ENCODE data around the gene TBC1D22A.

The TBC1D22A gene

GRCh38 chr22:46763051-46763705 is 728 bp downstream of the TBC1D22A start:
- no peak for TF ChIP-seq CTCF (IDR thresholded peaks at IDR 0.05; ENCODE audit: low read depth, low read length, missing control alignments)
- no peaks in the 10 kb centered on the region for H3K36me3 ChIP-seq (replicated peaks)
- DNase-seq: no peak
- in situ Hi-C loops (cut with HindIII; ENCODE audit: low pct_ligation_motif_present, low sequenced_read_pairs): no loop called here
- H3K27me3 ChIP-seq (replicated peaks): no peaks in the 10 kb centered on the region
- H3K4me3 ChIP-seq (ENCODE audit: low read depth, low read length): peak overlapping the region; percentile 100
- peak overlapping the region; percentile 84 for H3K27ac ChIP-seq

GRCh38 chr22:46764140-46764680 is 1.8 kb downstream of the TBC1D22A start:
- Histone ChIP-seq H3K4me3 (ENCODE audit: low read depth, low read length) (no peak overlapping the region), H3K36me3 (replicated peaks) (no peaks in the 10 kb centered on the region)
- DNase-seq: no peak

GRCh38 chr22:46764779-46765485 is 2.5 kb downstream of the TBC1D22A start:
- H3K27ac ChIP-seq: no peak overlapping the region
- H3K27me3 ChIP-seq (replicated peaks): no peaks in the 10 kb centered on the region
- DNase-seq: no peak
- in situ Hi-C loops (cut with HindIII; ENCODE audit: low pct_ligation_motif_present, low sequenced_read_pairs): no loop called here
- no peak for TF ChIP-seq CTCF (IDR thresholded peaks at IDR 0.05; ENCODE audit: low read depth, low read length, missing control alignments)
- no peak overlapping the region for H3K4me3 ChIP-seq (ENCODE audit: low read depth, low read length)
- no peaks in the 10 kb centered on the region for H3K36me3 ChIP-seq (replicated peaks)

More at GRCh38 chr22:46764140-46764680, 1.8 kb downstream of the TBC1D22A start:
- in situ Hi-C loops (cut with HindIII; ENCODE audit: low pct_ligation_motif_present, low sequenced_read_pairs): no loop called here
- Histone ChIP-seq H3K27ac (no peak overlapping the region), H3K27me3 (replicated peaks) (no peaks in the 10 kb centered on the region)
- no peak for TF ChIP-seq CTCF (IDR thresholded peaks at IDR 0.05; ENCODE audit: low read depth, low read length, missing control alignments)

- no peak for TF ChIP-seq CTCF (IDR thresholded peaks at IDR 0.05; ENCODE audit: low read depth, low read length, missing control alignments)
- H3K27ac ChIP-seq: no peak overlapping the region
- no peak for DNase-seq
- H3K36me3 ChIP-seq (replicated peaks): no peaks in the 10 kb centered on the region
- H3K4me3 ChIP-seq (ENCODE audit: low read depth, low read length): no peak overlapping the region
- in situ Hi-C loops (cut with HindIII; ENCODE audit: low pct_ligation_motif_present, low sequenced_read_pairs): no loop called here
- H3K27me3 ChIP-seq (replicated peaks): no peaks in the 10 kb centered on the region
These were observed 4.2 kb downstream of the TBC1D22A start for GRCh38 chr22:46766611-46767010.

GRCh38 chr22:46767249-46767985 is 5.0 kb downstream of the TBC1D22A start:
- Histone ChIP-seq H3K27me3 (replicated peaks) (no peaks in the 10 kb centered on the region), H3K4me3 (ENCODE audit: low read depth, low read length) (no peak overlapping the region), H3K27ac (no peak overlapping the region), H3K36me3 (replicated peaks) (no peaks in the 10 kb centered on the region)
- TF ChIP-seq CTCF (IDR thresholded peaks at IDR 0.05; ENCODE audit: low read depth, low read length, missing control alignments): no peak
- in situ Hi-C loops (cut with HindIII; ENCODE audit: low pct_ligation_motif_present, low sequenced_read_pairs): no loop called here
- no peak for DNase-seq
